WTC11 (cell line): ENCODE results near the gene CASQ2. TPM values are rescaled to one million over a fixed set of nuclear protein-coding genes. Genes with fewer than 3 reads are reported as not detected.

Source experiments
- ATAC-seq: fragments of 200-7000 bp; cut with Tn5 transposase; 2 replicates; pipeline ENCODE4 v1.10.0; 2021; ENCODE audit warnings: mild to moderate bottlenecking, moderate library complexity
- CTCF ChIA-PET: fragments of 300-600 bp; sonication (Branson Sonifier 250); formaldehyde crosslinking; loops from one replicate; lab custom pipeline; 2021; ENCODE audit warnings: antibody characterized with exemption; lab: Charles Lee
- POLR2A ChIA-PET: fragments of 350-600 bp; sonication (Branson Sonifier 250); formaldehyde crosslinking; loops from one replicate; lab custom pipeline; 2021; ENCODE audit warnings: antibody characterized with exemption; lab: Charles Lee
- DNase-seq: peaks from one replicate; pipeline ENCODE4 v3.0.0; 2021; ENCODE audit warnings: low spot score
- H3K27ac Mint-ChIP-seq: 2 replicates; pipeline ENCODE4 v1.8.0; 2021; ENCODE audit warnings: mixed read lengths
- H3K27me3 Mint-ChIP-seq: 2 replicates; pipeline ENCODE4 v1.8.0; 2021; ENCODE audit warnings: low read depth, mild to moderate bottlenecking, moderate library complexity, mixed read lengths
- H3K36me3 Mint-ChIP-seq: 2 replicates; pipeline ENCODE4 v1.8.0; 2021; ENCODE audit warnings: mixed read lengths
- H3K4me1 Mint-ChIP-seq: 2 replicates; pipeline ENCODE4 v1.8.0; 2022; ENCODE audit warnings: mixed read lengths
- H3K4me3 Mint-ChIP-seq: 2 replicates; pipeline ENCODE4 v1.8.0; 2021; ENCODE audit warnings: mild to moderate bottlenecking, moderate library complexity, mixed read lengths
- H3K9me3 Mint-ChIP-seq: 2 replicates; pipeline ENCODE4 v1.8.0; 2021; ENCODE audit warnings: mixed read lengths
- AFF4 ChIP-seq: sonication (generic); formaldehyde crosslinking; IDR thresholded peaks from 2 replicates; pipeline ENCODE4 v1.8.1; 2023; ENCODE audit warnings: mild to moderate bottlenecking, missing genetic modification reagents, borderline replicate concordance
- CDX4 ChIP-seq: fragments of 250-450 bp; sonication (Bioruptor Pico); IDR thresholded peaks from 2 replicates; pipeline ENCODE4 v1.9.0; 2021; ENCODE audit warnings: moderate library complexity, mild to moderate bottlenecking, inconsistent platforms, borderline replicate concordance
- CREB1 ChIP-seq: sonication (generic); formaldehyde crosslinking; IDR thresholded peaks from 2 replicates; pipeline ENCODE4 v1.8.0; 2023; ENCODE audit warnings: mild to moderate bottlenecking, missing genetic modification reagents
- ELF4 ChIP-seq: sonication (generic); formaldehyde crosslinking; IDR thresholded peaks from 2 replicates; pipeline ENCODE4 v1.8.1; 2022; ENCODE audit warnings: low read depth, mild to moderate bottlenecking, moderate library complexity, missing genetic modification reagents
- EMX1 ChIP-seq: fragments of 250-450 bp; sonication (Bioruptor Pico); IDR thresholded peaks from 2 replicates; pipeline ENCODE4 v1.8.0; 2021; ENCODE audit warnings: mild to moderate bottlenecking
- IRF2 ChIP-seq: sonication (generic); formaldehyde crosslinking; IDR thresholded peaks from 2 replicates; pipeline ENCODE4 v1.8.0; 2022; ENCODE audit warnings: low read depth, missing genetic modification reagents, borderline replicate concordance
- JUN ChIP-seq: sonication (generic); formaldehyde crosslinking; IDR thresholded peaks from 2 replicates; pipeline ENCODE4 v1.8.0; 2023; ENCODE audit warnings: mild to moderate bottlenecking, missing genetic modification reagents
- MLX ChIP-seq: sonication (generic); formaldehyde crosslinking; IDR thresholded peaks from 2 replicates; pipeline ENCODE4 v1.8.1; 2023; ENCODE audit warnings: mild to moderate bottlenecking, missing genetic modification reagents, moderate library complexity
- NR1H2 ChIP-seq: sonication (generic); formaldehyde crosslinking; IDR thresholded peaks from 2 replicates; pipeline ENCODE4 v1.9.0; 2021; ENCODE audit warnings: mild to moderate bottlenecking, moderate library complexity, missing genetic modification reagents
- RELA ChIP-seq: sonication (generic); formaldehyde crosslinking; IDR thresholded peaks from 2 replicates; pipeline ENCODE4 v1.8.1; 2022; ENCODE audit warnings: missing genetic modification reagents, mild to moderate bottlenecking, borderline replicate concordance
- RORB ChIP-seq: fragments of 250-450 bp; sonication (Bioruptor Pico); IDR thresholded peaks from 2 replicates; pipeline ENCODE4 v1.9.0; 2021; ENCODE audit warnings: mild to moderate bottlenecking
- TP53 ChIP-seq: sonication (generic); formaldehyde crosslinking; IDR thresholded peaks from 2 replicates; pipeline ENCODE4 v1.8.1; 2023; ENCODE audit warnings: mild to moderate bottlenecking, missing genetic modification reagents
- ZMAT4 ChIP-seq: fragments of 250-450 bp; sonication (Bioruptor Pico); IDR thresholded peaks from 2 replicates; pipeline ENCODE4 v1.9.0; 2021; ENCODE audit warnings: mild to moderate bottlenecking
- ZNF121 ChIP-seq: sonication (generic); formaldehyde crosslinking; IDR thresholded peaks from 2 replicates; pipeline ENCODE4 v1.8.0; 2023; ENCODE audit warnings: missing genetic modification reagents
- ZNF219 ChIP-seq: sonication (generic); formaldehyde crosslinking; IDR thresholded peaks from 2 replicates; pipeline ENCODE4 v1.8.0; 2023; ENCODE audit warnings: missing genetic modification reagents, mild to moderate bottlenecking, borderline replicate concordance
- ZNF263 ChIP-seq: sonication (generic); formaldehyde crosslinking; IDR thresholded peaks from 2 replicates; pipeline ENCODE4 v1.8.1; 2022; ENCODE audit warnings: low read depth, mild to moderate bottlenecking, moderate library complexity, missing genetic modification reagents
- ZNF396 ChIP-seq: fragments of 250-450 bp; sonication (Bioruptor Pico); IDR thresholded peaks from 2 replicates; pipeline ENCODE4 v1.8.0; 2021; ENCODE audit warnings: mild to moderate bottlenecking, moderate library complexity, borderline replicate concordance
- ZNF512 ChIP-seq: sonication (generic); formaldehyde crosslinking; IDR thresholded peaks from 2 replicates; pipeline ENCODE4 v1.8.1; 2022; ENCODE audit warnings: missing genetic modification reagents, borderline replicate concordance
- total RNA-seq: library from RNA; stranded (reverse); gene quantifications from 3 replicates; pipeline ENCODE4 v1.2.3, GENCODE V29; 2021

Gene CASQ2
- total RNA-seq, 1 experiment from 2014 or later: not detected

GRCh38 chr1:115767403-115767802 is 1.1 kb downstream of the CASQ2 start:
- Mint-ChIP-seq H3K4me1 (peaks cover 20% of the 10 kb centered on the region), H3K27me3 (no peaks in the 10 kb centered on the region), H3K27ac (no peak overlapping the region), H3K36me3 (no peaks in the 10 kb centered on the region), H3K4me3 (no peak overlapping the region), H3K9me3 (no peaks in the 10 kb centered on the region)
- ChIA-PET POLR2A (no interaction called here), CTCF (interaction anchor here (5.5 to 5.7 kb wide), 2 partner anchors 50 to 60 kb away, joined by 84 read pairs; no protein-coding TSS in a partner anchor)
- ATAC-seq (no peak), DNase-seq (no peak)
- TF ChIP-seq JUN (no peak), ZNF121 (CRISPR knock-in tag) (no peak), RORB (CRISPR knock-in tag) (no peak), ZNF219 (no peak), ZNF396 (CRISPR knock-in tag) (no peak), TP53 (CRISPR knock-in tag) (no peak), NR1H2 (CRISPR knock-in tag) (no peak), RELA (CRISPR knock-in tag) (no peak), ZNF512 (CRISPR knock-in tag) (no peak), AFF4 (CRISPR knock-in tag) (no peak), EMX1 (no peak), IRF2 (CRISPR knock-in tag) (no peak), MLX (no peak), ZNF263 (CRISPR knock-in tag) (no peak)

GRCh38 chr1:115765091-115765490 is 3.4 kb downstream of the CASQ2 start:
- POLR2A ChIA-PET: interaction anchor here (0.6 to 1.3 kb wide), 2 partner anchors 26 to 48 kb away, joined by 3 to 4 read pairs; no protein-coding TSS in a partner anchor
- no peaks in the 10 kb centered on the region for H3K36me3 Mint-ChIP-seq

More at GRCh38 chr1:115765091-115765490, 3.4 kb downstream of the CASQ2 start:
- CTCF ChIA-PET: interaction anchor here (0.7 to 5.5 kb wide), 22 partner anchors 9 to 734 kb away, joined by 3 to 84 read pairs (median 4); no protein-coding TSS in a partner anchor
- ATAC-seq: no peak
- DNase-seq: no peak
- peaks cover 13% of the 10 kb centered on the region for H3K4me1 Mint-ChIP-seq
- H3K4me3 Mint-ChIP-seq: no peak overlapping the region
- no peak overlapping the region for H3K27ac Mint-ChIP-seq
- H3K27me3 Mint-ChIP-seq: no peaks in the 10 kb centered on the region
- TF ChIP-seq NR1H2 (CRISPR knock-in tag): no peak
- no peak for TF ChIP-seq ZMAT4 (CRISPR knock-in tag)
- no peak for TF ChIP-seq CDX4
- TF ChIP-seq ELF4 (CRISPR knock-in tag): no peak
- no peak for TF ChIP-seq CREB1 (CRISPR knock-in tag)
- peaks cover 4% of the 10 kb centered on the region for H3K9me3 Mint-ChIP-seq
